ENCODE measurements around the gene MBD5. TPM values are rescaled to one million over a fixed set of nuclear protein-coding genes. Genes with fewer than 3 reads are reported as not detected.

The MBD5 gene
- total and polyA plus RNA-seq, 2 donors: 16.5 to 134 TPM

GRCh38 chr2:148545390-148546256 is 524.7 kb downstream of the MBD5 start:
- no peak overlapping the region for H3K4me3 ChIP-seq (ENCODE audit: low read depth, low read length)
- H3K27ac ChIP-seq (ENCODE audit: low read depth): no peak overlapping the region
- DNase-seq (ENCODE audit: extremely low spot score): no peak
- no peaks in the 10 kb centered on the region for H3K4me1 ChIP-seq (ENCODE audit: insufficient read depth)
- WGBS: 93% methylated on average over 8 of the region's 8 CpGs
- H3K36me3 ChIP-seq (ENCODE audit: insufficient read depth): no peaks in the 10 kb centered on the region

GRCh38 chr2:148546270-148546669 is 525.4 kb downstream of the MBD5 start:
- WGBS: 90% methylated on average over 1 of the region's 1 CpG
- no peak for DNase-seq (ENCODE audit: extremely low spot score)

GRCh38 chr2:148548716-148549400 is 528.0 kb downstream of the MBD5 start:
- Histone ChIP-seq H3K4me1 (ENCODE audit: insufficient read depth) (no peaks in the 10 kb centered on the region), H3K27ac (ENCODE audit: low read depth) (no peak overlapping the region), H3K4me3 (ENCODE audit: low read depth, low read length) (no peak overlapping the region), H3K36me3 (ENCODE audit: insufficient read depth) (no peaks in the 10 kb centered on the region)
- DNase-seq (ENCODE audit: extremely low spot score): no peak
- whole genome bisulfite sequencing: 91% methylated on average over 7 of the region's 7 CpGs

More at GRCh38 chr2:148546270-148546669, 525.4 kb downstream of the MBD5 start:
- Histone ChIP-seq H3K36me3 (ENCODE audit: insufficient read depth) (no peaks in the 10 kb centered on the region), H3K4me1 (ENCODE audit: insufficient read depth) (no peaks in the 10 kb centered on the region), H3K4me3 (ENCODE audit: low read depth, low read length) (no peak overlapping the region), H3K27ac (ENCODE audit: low read depth) (no peak overlapping the region)

GRCh38 chr2:148552675-148553331 is 531.9 kb downstream of the MBD5 start:
- no peak overlapping the region for H3K27ac ChIP-seq (ENCODE audit: low read depth)

GRCh38 chr2:148553332-148553887 is 532.5 kb downstream of the MBD5 start:
- H3K4me1 ChIP-seq (ENCODE audit: insufficient read depth): no peaks in the 10 kb centered on the region
- H3K36me3 ChIP-seq (ENCODE audit: insufficient read depth): no peaks in the 10 kb centered on the region
- no peak overlapping the region for H3K27ac ChIP-seq (ENCODE audit: low read depth)
- H3K4me3 ChIP-seq (ENCODE audit: low read depth, low read length): no peak overlapping the region
- 85% methylated on average over 7 of the region's 7 CpGs for WGBS
- DNase-seq (ENCODE audit: extremely low spot score): no peak

More at GRCh38 chr2:148552675-148553331, 531.9 kb downstream of the MBD5 start:
- no peaks in the 10 kb centered on the region for H3K36me3 ChIP-seq (ENCODE audit: insufficient read depth)
- DNase-seq (ENCODE audit: extremely low spot score): no peak
- WGBS: 62% methylated on average over 9 of the region's 9 CpGs
- H3K4me1 ChIP-seq (ENCODE audit: insufficient read depth): no peaks in the 10 kb centered on the region
- no peak overlapping the region for H3K4me3 ChIP-seq (ENCODE audit: low read depth, low read length)

- H3K4me1 ChIP-seq (ENCODE audit: insufficient read depth): no peaks in the 10 kb centered on the region
- no peak overlapping the region for H3K27ac ChIP-seq (ENCODE audit: low read depth)
- H3K36me3 ChIP-seq (ENCODE audit: insufficient read depth): no peaks in the 10 kb centered on the region
- DNase-seq (ENCODE audit: extremely low spot score): no peak
- WGBS: 83% methylated on average over 6 of the region's 6 CpGs
- no peak overlapping the region for H3K4me3 ChIP-seq (ENCODE audit: low read depth, low read length)
Observed at GRCh38 chr2:148554459-148555247, 533.8 kb downstream of the MBD5 start.

- no peak overlapping the region for H3K4me3 ChIP-seq (ENCODE audit: low read depth, low read length)
- 88% methylated on average over 6 of the region's 6 CpGs for WGBS
- no peaks in the 10 kb centered on the region for H3K36me3 ChIP-seq (ENCODE audit: insufficient read depth)
- H3K27ac ChIP-seq (ENCODE audit: low read depth): no peak overlapping the region
- DNase-seq (ENCODE audit: extremely low spot score): no peak
- no peaks in the 10 kb centered on the region for H3K4me1 ChIP-seq (ENCODE audit: insufficient read depth)
Observed at GRCh38 chr2:148555622-148556294, 534.9 kb downstream of the MBD5 start.

- no peak overlapping the region for H3K27ac ChIP-seq (ENCODE audit: low read depth)
- H3K4me3 ChIP-seq (ENCODE audit: low read depth, low read length): no peak overlapping the region
- no peaks in the 10 kb centered on the region for H3K4me1 ChIP-seq (ENCODE audit: insufficient read depth)
- no peaks in the 10 kb centered on the region for H3K36me3 ChIP-seq (ENCODE audit: insufficient read depth)
- 95% methylated on average over 5 of the region's 5 CpGs for WGBS
- DNase-seq (ENCODE audit: extremely low spot score): no peak
Observed at GRCh38 chr2:148557844-148558436, 537.0 kb downstream of the MBD5 start.

- WGBS: 50% methylated on average over 5 of the region's 5 CpGs
- DNase-seq (ENCODE audit: extremely low spot score): no peak
- Histone ChIP-seq H3K27ac (ENCODE audit: low read depth) (no peak overlapping the region), H3K36me3 (ENCODE audit: insufficient read depth) (no peaks in the 10 kb centered on the region), H3K4me1 (ENCODE audit: insufficient read depth) (no peaks in the 10 kb centered on the region), H3K4me3 (ENCODE audit: low read depth, low read length) (no peak overlapping the region)
Observed at GRCh38 chr2:148560496-148560895, 539.6 kb downstream of the MBD5 start.

- no peaks in the 10 kb centered on the region for H3K36me3 ChIP-seq (ENCODE audit: insufficient read depth)
- DNase-seq (ENCODE audit: extremely low spot score): no peak
- H3K4me3 ChIP-seq (ENCODE audit: low read depth, low read length): no peak overlapping the region
- H3K27ac ChIP-seq (ENCODE audit: low read depth): no peak overlapping the region
- H3K4me1 ChIP-seq (ENCODE audit: insufficient read depth): no peaks in the 10 kb centered on the region
- 78% methylated on average over 14 of the region's 14 CpGs for WGBS
Observed at GRCh38 chr2:148561389-148561788, 540.5 kb downstream of the MBD5 start.

- DNase-seq (ENCODE audit: extremely low spot score): no peak
- Histone ChIP-seq H3K4me1 (ENCODE audit: insufficient read depth) (no peaks in the 10 kb centered on the region), H3K4me3 (ENCODE audit: low read depth, low read length) (no peak overlapping the region), H3K36me3 (ENCODE audit: insufficient read depth) (no peaks in the 10 kb centered on the region), H3K27ac (ENCODE audit: low read depth) (no peak overlapping the region)
- WGBS: 66% methylated on average over 4 of the region's 4 CpGs
Observed at GRCh38 chr2:148565272-148565894, 544.5 kb downstream of the MBD5 start.

All from urinary bladder (tissue), 4 donors.